Esophagus muscularis mucosa (tissue), 4 donors: Measurements from ENCODE around the gene AP5B1. TPM values are rescaled to one million over a fixed set of nuclear protein-coding genes. Genes with fewer than 3 reads are reported as not detected.

Experiments used
- DNase-seq: peaks from one replicate; pipeline ENCODE4 v3.0.0-alpha.2; 2017; ENCODE audit errors: extremely low spot score
- H3K27ac ChIP-seq, 4 donors: fragments of 200-600 bp; sonication (generic); replicated peaks in 1 of 4; 1 replicate in 3 of 4; 2 replicates in 1 of 4; pipeline ENCODE4 v1.5.1; 2016 to 2019; ENCODE audit warnings: mild to moderate bottlenecking in 1 of 4
- H3K27me3 ChIP-seq, 4 donors: fragments of 200-600 bp; sonication (generic); one replicate each; pipeline versions ENCODE4 v1.5.1 to v1.6.0; 2016 to 2019
- H3K36me3 ChIP-seq, 4 donors: fragments of 200-600 bp; sonication (generic); one replicate each; pipeline ENCODE4 v1.5.1; 2016 to 2019
- H3K4me1 ChIP-seq, 4 donors: fragments of 200-600 bp; sonication (generic); one replicate each; pipeline ENCODE4 v1.5.1; 2016 to 2019
- H3K4me3 ChIP-seq, 4 donors: fragments of 200-600 bp; sonication (generic); 1 replicate in 2 of 4; 2 replicates in 2 of 4; pipeline ENCODE4 v1.5.1; 2016 to 2019; ENCODE audit warnings: mild to moderate bottlenecking in 4 of 4, moderate library complexity in 1 of 4
- H3K9me3 ChIP-seq, 4 donors: fragments of 200-600 bp; sonication (generic); 1 replicate in 3 of 4; 2 replicates in 1 of 4; pipeline ENCODE4 v1.5.1; 2016 to 2019
- CTCF ChIP-seq, 3 experiments: fragments of 200-600 bp in 2 of 3; fragments of 450-650 bp in 1 of 3; sonication (generic) in 2 of 3; IDR thresholded peaks; one replicate each; pipeline ENCODE4 v1.5.1; 2017 to 2019; ENCODE audit warnings: antibody characterized with exemption in 3 of 3, mild to moderate bottlenecking in 2 of 3, moderate library complexity in 1 of 3
- EP300 ChIP-seq: sonication (generic); formaldehyde crosslinking; IDR thresholded peaks from one replicate; pipeline ENCODE4 v1.6.1; 2017; ENCODE audit warnings: antibody characterized with exemption
- POLR2A ChIP-seq: fragments of 450-650 bp; IDR thresholded peaks from one replicate; pipeline ENCODE4 v1.6.1; 2017; ENCODE audit warnings: antibody characterized with exemption, moderate library complexity, mild to moderate bottlenecking, low read depth
- POLR2AphosphoS5 ChIP-seq, 2 donors: sonication (generic); formaldehyde crosslinking; IDR thresholded peaks; one replicate each; pipeline ENCODE4 v1.6.1; 2017; ENCODE audit warnings: antibody characterized with exemption in 2 of 2
- WGBS: methylation state at CpG from one replicate; pipeline ENCODE4 v1.1.5; 2018; 5-methylcytosine and 5-hydroxymethylcytosine counted together
- intact Hi-C: fragments of 100-400 bp; cut with DNase I; formaldehyde crosslinking; loops from one replicate; pipeline ENCODE4 v1.15.1; 2023
- total RNA-seq, 4 donors: library from RNA; depleted of rRNA; stranded (reverse); fragments of >200 nt; gene quantifications; one replicate each; pipeline versions ENCODE4 v1.1.0 to v1.2.1, GENCODE V29; 2016

AP5B1 gene
- total RNA-seq, 4 donors from 2014 or later: 15.0 to 28.0 (median 24.2) TPM

DNA sequence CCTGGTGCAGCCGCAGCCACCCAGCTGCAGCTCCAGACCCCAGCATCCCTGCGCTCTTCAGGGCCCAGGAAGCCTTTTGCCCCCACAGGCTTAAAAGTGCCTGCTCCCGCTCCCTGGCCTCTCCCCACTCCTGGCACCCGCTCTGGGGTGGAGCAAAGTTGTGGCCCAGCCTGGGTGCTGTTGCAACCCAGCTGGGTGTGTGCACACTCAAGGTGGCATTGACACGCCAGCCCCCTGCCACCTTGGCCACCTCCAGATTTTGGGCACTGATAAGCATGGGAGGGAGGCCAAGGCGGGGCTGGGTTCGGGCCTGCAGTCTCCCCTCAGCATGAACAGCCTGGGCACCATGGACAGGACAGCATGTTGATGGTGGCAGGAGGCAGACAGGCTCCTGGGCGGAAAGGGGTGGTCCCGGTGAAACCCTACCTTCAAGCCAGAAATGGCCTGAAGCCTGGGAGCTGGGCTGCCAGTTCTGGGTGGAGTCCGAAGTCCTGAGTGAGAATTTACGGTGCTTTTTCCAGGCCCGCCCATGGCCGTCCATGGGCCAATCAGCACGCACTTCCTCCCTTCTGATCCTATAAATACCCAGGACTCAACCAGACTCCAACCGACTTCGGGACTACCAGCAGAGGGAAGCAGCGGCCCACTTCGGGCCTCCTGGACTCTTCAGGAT, 36.6 kb downstream of the AP5B1 start:
- no peak for DNase-seq
- Histone ChIP-seq H3K27me3 (peaks cover 0 to 24% (median 0%) of the 10 kb centered on the region in 4 donors), H3K9me3 (no peaks in the 10 kb centered on the region), H3K27ac (no peak overlapping the region), H3K4me1 (no peaks in the 10 kb centered on the region), H3K4me3 (no peak overlapping the region), H3K36me3 (no peaks in the 10 kb centered on the region)
- WGBS: 87% methylated on average over 7 of the region's 18 CpGs
- TF ChIP-seq POLR2A: no peak
- peak in 1 of 3 experiments; percentile 7 for TF ChIP-seq CTCF (IDR thresholded peaks at IDR 0.05)
- intact Hi-C loops: no loop called here

DNA sequence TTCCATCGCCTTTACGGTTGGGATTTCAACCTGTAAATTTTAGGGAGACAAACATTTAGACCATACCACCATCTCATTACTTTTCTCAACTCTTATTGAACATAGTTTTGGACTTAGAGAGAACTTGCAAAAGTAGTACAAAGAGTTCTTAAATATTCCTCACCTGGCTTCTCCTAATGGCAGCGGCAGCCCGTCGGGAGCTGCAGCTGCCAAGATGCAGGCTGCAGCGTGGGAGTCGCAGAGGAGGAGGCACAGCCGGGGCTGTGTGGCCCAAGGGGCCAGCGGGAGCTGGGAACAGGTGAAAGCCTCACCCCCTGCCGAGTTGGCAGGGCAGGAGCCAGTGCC, 37.1 kb downstream of the AP5B1 start:
- intact Hi-C loops: no loop called here
- TF ChIP-seq POLR2A (no peak), POLR2AphosphoS5 (IDR thresholded peaks at IDR 0.05) (no peak), CTCF (IDR thresholded peaks at IDR 0.05) (no peak), EP300 (no peak)
- Histone ChIP-seq H3K27ac (no peak overlapping the region), H3K36me3 (no peaks in the 10 kb centered on the region), H3K9me3 (no peaks in the 10 kb centered on the region), H3K4me3 (no peak overlapping the region), H3K27me3 (peaks cover 0 to 24% (median 0%) of the 10 kb centered on the region in 4 donors), H3K4me1 (no peaks in the 10 kb centered on the region)
- DNase-seq: peak; percentile 89
- 69% methylated on average over 8 of the region's 10 CpGs for WGBS

DNA sequence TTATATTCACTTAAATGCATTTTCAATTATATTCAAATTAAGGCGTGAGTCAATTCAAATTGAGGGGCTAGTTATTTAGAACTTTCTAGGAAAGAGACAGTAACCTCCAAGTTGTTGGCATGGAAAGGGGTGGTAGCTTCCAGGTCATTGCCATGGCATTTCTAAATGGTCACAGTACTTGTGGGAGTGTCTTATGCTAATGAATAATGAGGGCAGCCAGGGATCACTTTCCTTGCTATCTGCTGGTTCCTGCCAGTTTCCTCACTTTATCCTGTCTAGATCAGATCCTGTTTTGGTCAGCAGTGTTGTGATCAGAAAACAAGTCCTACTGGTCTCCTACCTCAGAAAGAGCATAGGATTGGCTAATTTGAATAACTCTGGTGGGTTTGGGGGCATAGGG, 38.4 kb downstream of the AP5B1 start:
- Histone ChIP-seq H3K4me3 (no peak overlapping the region), H3K36me3 (no peaks in the 10 kb centered on the region), H3K9me3 (no peaks in the 10 kb centered on the region), H3K4me1 (no peaks in the 10 kb centered on the region), H3K27ac (no peak overlapping the region), H3K27me3 (peaks cover 0 to 24% (median 0%) of the 10 kb centered on the region in 4 donors)
- TF ChIP-seq POLR2AphosphoS5 (IDR thresholded peaks at IDR 0.05): no peak
- no peak for TF ChIP-seq EP300
- no peak for TF ChIP-seq CTCF (IDR thresholded peaks at IDR 0.05)
- no peak for TF ChIP-seq POLR2A
- intact Hi-C loops: no loop called here
- peak; percentile 81 for DNase-seq
- 100% methylated on average over 1 of the region's 1 CpG for WGBS

DNA sequence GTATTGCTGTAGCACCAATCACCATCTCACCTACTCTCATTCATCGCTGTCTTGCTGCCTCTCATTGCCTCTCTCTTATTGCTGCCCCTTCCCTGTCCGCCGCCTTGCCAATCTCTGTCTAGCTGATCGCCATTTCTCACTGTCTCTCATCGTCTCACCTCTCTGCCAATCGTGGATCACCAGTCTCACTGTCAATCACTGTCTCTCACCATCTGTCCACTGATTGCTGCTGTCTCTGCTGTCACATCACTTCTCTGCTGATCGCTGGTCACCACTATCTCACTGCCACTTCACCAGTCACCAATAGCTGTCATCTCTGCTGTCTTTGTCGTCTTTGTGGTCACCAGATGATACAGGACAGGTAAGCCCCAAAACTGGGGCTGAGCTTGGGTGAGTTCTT, 39.6 kb downstream of the AP5B1 start:
- H3K4me1 ChIP-seq: no peaks in the 10 kb centered on the region
- intact Hi-C loops: no loop called here
- H3K36me3 ChIP-seq: no peaks in the 10 kb centered on the region
- H3K9me3 ChIP-seq: no peaks in the 10 kb centered on the region
- DNase-seq: peak; percentile 42
- no peak for TF ChIP-seq EP300
- no peak for TF ChIP-seq POLR2A
- TF ChIP-seq POLR2AphosphoS5 (IDR thresholded peaks at IDR 0.05): no peak
- TF ChIP-seq CTCF (IDR thresholded peaks at IDR 0.05): no peak
- H3K27ac ChIP-seq: no peak overlapping the region
- H3K4me3 ChIP-seq: no peak overlapping the region
- peaks cover 0 to 24% (median 0%) of the 10 kb centered on the region in 4 donors for H3K27me3 ChIP-seq
- 87% methylated on average over 8 of the region's 8 CpGs for WGBS

DNA sequence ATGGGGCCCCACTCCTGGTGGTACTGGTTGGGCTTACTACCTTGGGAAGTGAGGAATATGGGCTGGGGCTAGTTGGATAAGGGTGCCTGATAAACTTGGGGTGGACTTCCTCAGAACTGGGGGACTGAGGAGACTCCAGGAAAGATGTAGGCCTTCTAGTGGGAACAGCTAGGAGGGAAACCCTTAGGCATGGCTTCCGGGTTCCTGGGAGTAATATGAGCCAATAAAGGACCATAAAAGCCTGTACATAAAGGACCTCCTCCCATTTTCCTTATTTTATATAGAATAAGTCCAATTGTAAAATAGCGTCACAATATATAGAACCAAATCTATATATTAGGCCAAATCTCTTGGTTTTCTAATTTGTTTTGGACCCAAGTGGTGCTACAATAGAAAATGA, 41.8 kb downstream of the AP5B1 start:
- peaks cover 0 to 14% (median 0%) of the 10 kb centered on the region in 4 donors for H3K27me3 ChIP-seq
- H3K4me3 ChIP-seq: no peak overlapping the region
- TF ChIP-seq CTCF (IDR thresholded peaks at IDR 0.05) (no peak), POLR2A (no peak), EP300 (no peak), POLR2AphosphoS5 (IDR thresholded peaks at IDR 0.05) (no peak)
- H3K36me3 ChIP-seq: no peaks in the 10 kb centered on the region
- H3K27ac ChIP-seq: no peak overlapping the region
- 84% methylated on average over 2 of the region's 2 CpGs for WGBS
- H3K4me1 ChIP-seq: no peaks in the 10 kb centered on the region
- no peaks in the 10 kb centered on the region for H3K9me3 ChIP-seq
- intact Hi-C loops: no loop called here
- DNase-seq: peak; percentile 26
